ENCODE measurements around the gene FOXO4. TPM values are rescaled to one million over a fixed set of nuclear protein-coding genes. Genes with fewer than 3 reads are reported as not detected.

The FOXO4 gene
- total and polyA plus RNA-seq, 2 of the 13 experiments (the other 11 are each of a cell fraction or from before 2014, with no cell fraction given), result 5.1 to 5.7 TPM

DNA sequence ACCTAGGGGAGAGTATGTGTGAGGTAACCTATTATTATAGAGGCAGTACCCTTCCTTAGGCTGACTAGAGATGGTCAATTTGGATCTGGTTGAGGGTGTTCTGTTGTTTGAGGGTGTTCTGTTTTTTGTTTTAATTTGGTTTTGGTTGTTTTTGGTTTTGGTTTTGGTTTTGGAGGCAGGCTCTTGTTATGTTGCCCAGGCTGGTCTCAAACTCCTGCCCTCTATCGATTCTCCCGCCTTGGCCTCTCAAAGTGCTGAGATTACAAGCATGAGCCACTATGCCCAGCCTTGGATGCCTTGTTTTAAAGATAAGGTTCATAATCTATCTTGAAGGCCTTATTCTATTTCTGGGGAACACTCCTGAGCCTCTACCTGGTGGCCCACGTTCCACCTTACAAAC, 10.0 kb downstream of the FOXO4 start:
- no peaks in the 10 kb centered on the region for H3K36me3 ChIP-seq (replicated peaks in 1 of 2; ENCODE audit: control insufficient read depth in 1 of 2, insufficient read depth in 2 of 2, low read length in 2 of 2)
- no peak overlapping the region for H3K4me2 ChIP-seq (ENCODE audit: low read depth, low read length)
- ATAC-seq, result no peak
- no peak overlapping the region for H3K9ac ChIP-seq (ENCODE audit: insufficient read depth, low read depth, low read length)
- no peaks in the 10 kb centered on the region for H3K9me3 ChIP-seq (ENCODE audit: low read length)
- peak; percentile 21 for FAIRE-seq
- no peak overlapping the region for H3K4me3 ChIP-seq (replicated peaks in 1 of 3; ENCODE audit: insufficient read depth in 1 of 3, low read depth in 2 of 3, low read length in 3 of 3)
- no peak for DNase-seq (ENCODE audit: low spot score)
- ChIA-PET CTCF (ENCODE audit: low intra/inter-chr PET ratio, low total read pairs) (no interaction called here), POLR2A (interaction anchor here (0.8 kb wide), 1 partner anchor 13 kb away, joined by 3 read pairs; the partner anchor contains the start of gene MED12)
- no TSS peak for BruUV-seq (replicated peaks)
- H2AFZ ChIP-seq (ENCODE audit: low read length), result no peak overlapping the region
- H3K79me2 ChIP-seq (ENCODE audit: insufficient read depth, low read length), result no peaks in the 10 kb centered on the region
- H3K27ac ChIP-seq (ENCODE audit: extremely low read length, insufficient read depth, low read length), result no peak overlapping the region
- intact Hi-C loops (cut with micrococcal nuclease; ENCODE audit: unreplicated experiment), result no loop called here
- H3K27me3 ChIP-seq (ENCODE audit: control insufficient read depth in 1 of 2, insufficient read depth in 2 of 2, low read length in 2 of 2), result no peaks in the 10 kb centered on the region
- peaks cover 23% of the 10 kb centered on the region for H3K4me1 ChIP-seq (ENCODE audit: insufficient read depth, low read length)
- 90% methylated on average over 3 of the region's 3 CpGs for WGBS (ENCODE audit: low lambda C conversion rate)
- in situ Hi-C loops (cut with HindIII; ENCODE audit: extremely low pct_ligation_motif_present, low pct_unique_long_range_greater_than_20kb), result no loop called here
- H4K20me1 ChIP-seq (ENCODE audit: insufficient read depth, low read length), result no peaks in the 10 kb centered on the region
- TF ChIP-seq SRSF4 (IDR thresholded peaks at IDR 0.05; ENCODE audit: low read depth, low read length, poor library complexity, severe bottlenecking) (no peak), ZNF33A (CRISPR knock-in tag; IDR thresholded peaks at IDR 0.05; ENCODE audit: borderline replicate concordance) (no peak), ZNF775 (CRISPR knock-in tag; IDR thresholded peaks at IDR 0.05; ENCODE audit: borderline replicate concordance) (no peak), SP2 (CRISPR knock-in tag; IDR thresholded peaks at IDR 0.05) (no peak), ZNF121 (CRISPR knock-in tag; IDR thresholded peaks at IDR 0.05) (no peak), JARID2 (CRISPR knock-in tag; IDR thresholded peaks at IDR 0.05; ENCODE audit: insufficient replicate concordance) (no peak), MTF2 (CRISPR knock-in tag; IDR thresholded peaks at IDR 0.05; ENCODE audit: borderline replicate concordance) (no peak), NRL (CRISPR knock-in tag; IDR thresholded peaks at IDR 0.05; ENCODE audit: borderline replicate concordance) (no peak), ZNF577 (CRISPR knock-in tag; IDR thresholded peaks at IDR 0.05; ENCODE audit: borderline replicate concordance, low read depth) (no peak), MTA1 (CRISPR knock-in tag; IDR thresholded peaks at IDR 0.05; ENCODE audit: borderline replicate concordance) (no peak), DMAP1 (CRISPR knock-in tag; IDR thresholded peaks at IDR 0.05) (no peak), HCFC1 (IDR thresholded peaks at IDR 0.05; ENCODE audit: low read depth, low read length) (no peak), SUZ12 (IDR thresholded peaks at IDR 0.05; ENCODE audit: low read depth, low read length) (no peak), YY1 (IDR thresholded peaks at IDR 0.05; ENCODE audit: insufficient read depth, insufficient replicate concordance, low read depth, low read length) (no peak), ZNF558 (CRISPR knock-in tag; IDR thresholded peaks at IDR 0.05; ENCODE audit: borderline replicate concordance) (no peak), ZNF749 (CRISPR knock-in tag; IDR thresholded peaks at IDR 0.05; ENCODE audit: borderline replicate concordance) (no peak), CBX1 (IDR thresholded peaks at IDR 0.05; ENCODE audit: low read depth) (no peak)
- TF ChIP-seq, protein P1, sequence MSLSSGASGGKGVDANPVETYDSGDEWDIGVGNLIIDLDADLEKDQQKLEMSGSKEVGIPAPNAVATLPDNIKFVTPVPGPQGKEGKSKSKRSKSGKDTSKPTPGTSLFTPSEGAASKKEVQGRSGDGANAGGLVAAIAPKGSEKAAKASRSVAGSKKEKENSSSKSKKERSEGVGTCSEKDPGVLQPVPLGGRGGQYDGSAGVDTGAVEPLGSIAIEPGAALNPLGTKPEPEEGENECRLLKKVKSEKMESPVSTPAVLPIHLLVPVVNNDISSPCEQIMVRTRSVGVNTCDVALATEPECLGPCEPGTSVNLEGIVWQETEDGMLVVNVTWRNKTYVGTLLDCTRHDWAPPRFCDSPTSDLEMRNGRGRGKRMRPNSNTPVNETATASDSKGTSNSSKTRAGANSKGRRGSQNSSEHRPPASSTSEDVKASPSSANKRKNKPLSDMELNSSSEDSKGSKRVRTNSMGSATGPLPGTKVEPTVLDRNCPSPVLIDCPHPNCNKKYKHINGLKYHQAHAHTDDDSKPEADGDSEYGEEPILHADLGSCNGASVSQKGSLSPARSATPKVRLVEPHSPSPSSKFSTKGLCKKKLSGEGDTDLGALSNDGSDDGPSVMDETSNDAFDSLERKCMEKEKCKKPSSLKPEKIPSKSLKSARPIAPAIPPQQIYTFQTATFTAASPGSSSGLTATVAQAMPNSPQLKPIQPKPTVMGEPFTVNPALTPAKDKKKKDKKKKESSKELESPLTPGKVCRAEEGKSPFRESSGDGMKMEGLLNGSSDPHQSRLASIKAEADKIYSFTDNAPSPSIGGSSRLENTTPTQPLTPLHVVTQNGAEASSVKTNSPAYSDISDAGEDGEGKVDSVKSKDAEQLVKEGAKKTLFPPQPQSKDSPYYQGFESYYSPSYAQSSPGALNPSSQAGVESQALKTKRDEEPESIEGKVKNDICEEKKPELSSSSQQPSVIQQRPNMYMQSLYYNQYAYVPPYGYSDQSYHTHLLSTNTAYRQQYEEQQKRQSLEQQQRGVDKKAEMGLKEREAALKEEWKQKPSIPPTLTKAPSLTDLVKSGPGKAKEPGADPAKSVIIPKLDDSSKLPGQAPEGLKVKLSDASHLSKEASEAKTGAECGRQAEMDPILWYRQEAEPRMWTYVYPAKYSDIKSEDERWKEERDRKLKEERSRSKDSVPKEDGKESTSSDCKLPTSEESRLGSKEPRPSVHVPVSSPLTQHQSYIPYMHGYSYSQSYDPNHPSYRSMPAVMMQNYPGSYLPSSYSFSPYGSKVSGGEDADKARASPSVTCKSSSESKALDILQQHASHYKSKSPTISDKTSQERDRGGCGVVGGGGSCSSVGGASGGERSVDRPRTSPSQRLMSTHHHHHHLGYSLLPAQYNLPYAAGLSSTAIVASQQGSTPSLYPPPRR (CRISPR knock-in tag; IDR thresholded peaks at IDR 0.05; ENCODE audit: borderline replicate concordance), result no peak
- TF ChIP-seq, protein P2, sequence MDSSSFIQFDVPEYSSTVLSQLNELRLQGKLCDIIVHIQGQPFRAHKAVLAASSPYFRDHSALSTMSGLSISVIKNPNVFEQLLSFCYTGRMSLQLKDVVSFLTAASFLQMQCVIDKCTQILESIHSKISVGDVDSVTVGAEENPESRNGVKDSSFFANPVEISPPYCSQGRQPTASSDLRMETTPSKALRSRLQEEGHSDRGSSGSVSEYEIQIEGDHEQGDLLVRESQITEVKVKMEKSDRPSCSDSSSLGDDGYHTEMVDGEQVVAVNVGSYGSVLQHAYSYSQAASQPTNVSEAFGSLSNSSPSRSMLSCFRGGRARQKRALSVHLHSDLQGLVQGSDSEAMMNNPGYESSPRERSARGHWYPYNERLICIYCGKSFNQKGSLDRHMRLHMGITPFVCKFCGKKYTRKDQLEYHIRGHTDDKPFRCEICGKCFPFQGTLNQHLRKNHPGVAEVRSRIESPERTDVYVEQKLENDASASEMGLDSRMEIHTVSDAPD (CRISPR knock-in tag; IDR thresholded peaks at IDR 0.05), result no peak

Measured in HepG2 (cell line).